Naive thymus-derived CD8-positive, alpha-beta T cell (primary cell): ENCODE measurements around the gene INPPL1. TPM values are rescaled to one million over a fixed set of nuclear protein-coding genes. Genes with fewer than 3 reads are reported as not detected.
"Not testable (repeated sequence)": the region's sequence is repeated elsewhere in the genome, so short reads cannot be mapped to it uniquely, and the experiment has no call there.

Experiments
- ATAC-seq, 2 donors: fragments of 150-1000 bp; cut with Tn5 transposase in 1 of 2; sonication (Bioruptor Pico), chemical (Tn5 transposase) in 1 of 2; 1 replicate in 1 of 2; 2 replicates in 1 of 2; pipeline ENCODE4 v1.10.0; 2021; ENCODE audit warnings: mild to moderate bottlenecking in 2 of 2, moderate library complexity in 2 of 2
- POLR2A ChIA-PET: fragments of 350-600 bp; sonication (Branson Sonifier 250); formaldehyde crosslinking; loops from one replicate; lab custom pipeline; 2021; ENCODE audit warnings: antibody characterized with exemption; lab: Charles Lee
- DNase-seq, 10 donors: peaks; one replicate each; pipeline versions ENCODE4 v3.0.0 to v3.0.0-alpha.2; 2020 to 2022
- H3K27ac Mint-ChIP-seq, 10 donors: one replicate each; pipeline ENCODE4 v1.8.0; 2020 to 2022; ENCODE audit warnings: mild to moderate bottlenecking in 10 of 10, mixed read lengths in 10 of 10, moderate library complexity in 4 of 10, inconsistent platforms in 1 of 10
- H3K27me3 Mint-ChIP-seq, 5 donors: one replicate each; pipeline ENCODE4 v1.8.0; 2021 to 2022; ENCODE audit warnings: mixed read lengths in 5 of 5
- H3K36me3 Mint-ChIP-seq, 3 donors: one replicate each; pipeline ENCODE4 v1.8.0; 2020 to 2022; ENCODE audit warnings: mixed read lengths in 3 of 3, mild to moderate bottlenecking in 2 of 3, inconsistent platforms in 1 of 3
- H3K4me1 Mint-ChIP-seq, 4 donors: one replicate each; pipeline ENCODE4 v1.8.0; 2021 to 2022; ENCODE audit warnings: mixed read lengths in 4 of 4
- H3K4me3 Mint-ChIP-seq, 10 donors: one replicate each; pipeline ENCODE4 v1.8.0; 2020 to 2022; ENCODE audit warnings: mild to moderate bottlenecking in 10 of 10, mixed read lengths in 10 of 10, moderate library complexity in 6 of 10, inconsistent platforms in 1 of 10
- H3K9me3 Mint-ChIP-seq, 9 donors: one replicate each; pipeline ENCODE4 v1.8.0; 2020 to 2022; ENCODE audit warnings: mixed read lengths in 9 of 9, mild to moderate bottlenecking in 3 of 9, inconsistent platforms in 1 of 9, moderate library complexity in 1 of 9
- polyA plus RNA-seq, 3 donors: library from polyadenylated mRNA; unstranded; fragments of 300-500 nt; fragmentation: Illumina TruSeq; gene quantifications; one replicate each; pipeline ENCODE4 v1.2.3, GENCODE V29; 2021
- total RNA-seq, 8 experiments: library from RNA in 2 of 8; stranded (reverse) in 2 of 8; gene quantifications; one replicate each; pipeline ENCODE4 v1.2.3 and lab custom pipeline; 2021 to 2026

INPPL1 gene
- total and polyA plus RNA-seq, 5 experiments from 2014 or later = 6.0 to 162 (median 8.6) TPM

- POLR2A ChIA-PET = no interaction called here
- Mint-ChIP-seq H3K36me3 (no peaks in the 10 kb centered on the region), H3K4me1 (no peaks in the 10 kb centered on the region), H3K9me3 (no peaks in the 10 kb centered on the region), H3K4me3 (no peak overlapping the region), H3K27me3 (peaks cover 0 to under 1% (median 0%) of the 10 kb centered on the region in 5 donors), H3K27ac (no peak overlapping the region)
- no peak for ATAC-seq
- no peak for DNase-seq
Measured at GRCh38 chr11:72195518-72196270, 28.9 kb upstream of the INPPL1 start.

- H3K27me3 Mint-ChIP-seq, H3K4me1 Mint-ChIP-seq, H3K4me3 Mint-ChIP-seq, DNase-seq, ATAC-seq, H3K27ac Mint-ChIP-seq, H3K9me3 Mint-ChIP-seq, POLR2A ChIA-PET, H3K36me3 Mint-ChIP-seq: not testable (repeated sequence)
Measured at GRCh38 chr11:72201445-72201844, 23.1 kb upstream of the INPPL1 start.

- DNase-seq = no peak
- Mint-ChIP-seq H3K36me3 (no peaks in the 10 kb centered on the region), H3K27me3 (no peaks in the 10 kb centered on the region), H3K4me1 (no peaks in the 10 kb centered on the region), H3K27ac (no peak overlapping the region), H3K9me3 (no peaks in the 10 kb centered on the region), H3K4me3 (no peak overlapping the region)
- POLR2A ChIA-PET = no interaction called here
- no peak for ATAC-seq
Measured at GRCh38 chr11:72202571-72202970, 22.0 kb upstream of the INPPL1 start.

- ATAC-seq (no peak), DNase-seq (no peak)
- Mint-ChIP-seq H3K4me3 (no peak overlapping the region), H3K9me3 (peaks cover 0 to 1% (median 0%) of the 10 kb centered on the region in 9 donors), H3K27ac (no peak overlapping the region), H3K36me3 (no peaks in the 10 kb centered on the region), H3K27me3 (no peaks in the 10 kb centered on the region), H3K4me1 (no peaks in the 10 kb centered on the region)
- POLR2A ChIA-PET = no interaction called here
Measured at GRCh38 chr11:72203163-72203562, 21.4 kb upstream of the INPPL1 start.

- Mint-ChIP-seq H3K4me1 (no peaks in the 10 kb centered on the region), H3K36me3 (peaks cover 3 to 15% (median 15%) of the 10 kb centered on the region in 3 donors)
Measured at GRCh38 chr11:72204886-72205285, 19.7 kb upstream of the INPPL1 start.

GRCh38 chr11:72206794-72207193 lies 17.8 kb upstream of the INPPL1 start:
- peaks cover 6 to 29% (median 18%) of the 10 kb centered on the region in 9 donors for H3K9me3 Mint-ChIP-seq
- H3K27ac Mint-ChIP-seq, ATAC-seq, H3K4me1 Mint-ChIP-seq, POLR2A ChIA-PET, H3K4me3 Mint-ChIP-seq, DNase-seq: not testable (repeated sequence)
- H3K36me3 Mint-ChIP-seq = peaks cover 3 to 25% (median 16%) of the 10 kb centered on the region in 3 donors
- peaks cover 4 to 14% (median 12%) of the 10 kb centered on the region in 5 donors for H3K27me3 Mint-ChIP-seq

More at GRCh38 chr11:72204886-72205285, 19.7 kb upstream of the INPPL1 start:
- no peak overlapping the region for H3K27ac Mint-ChIP-seq
- no peak for DNase-seq
- POLR2A ChIA-PET = no interaction called here
- no peak for ATAC-seq
- peaks cover under 1 to 12% (median 9%) of the 10 kb centered on the region in 5 donors for H3K27me3 Mint-ChIP-seq
- no peak overlapping the region for H3K4me3 Mint-ChIP-seq
- H3K9me3 Mint-ChIP-seq = peaks cover 4 to 17% (median 13%) of the 10 kb centered on the region in 9 donors

GRCh38 chr11:72208281-72208680 lies 16.3 kb upstream of the INPPL1 start:
- ATAC-seq = no peak
- H3K4me1 Mint-ChIP-seq = no peaks in the 10 kb centered on the region
- POLR2A ChIA-PET = interaction anchor here (1.2 kb wide), 1 partner anchor 14 kb away, joined by 3 read pairs; no protein-coding TSS in a partner anchor
- no peak for DNase-seq
- no peak overlapping the region for H3K4me3 Mint-ChIP-seq
- no peak overlapping the region for H3K27ac Mint-ChIP-seq
- H3K36me3 Mint-ChIP-seq = peaks cover 3 to 25% (median 16%) of the 10 kb centered on the region in 3 donors
- H3K27me3 Mint-ChIP-seq = peaks cover 6 to 20% (median 13%) of the 10 kb centered on the region in 5 donors
- H3K9me3 Mint-ChIP-seq = peaks cover 6 to 29% (median 18%) of the 10 kb centered on the region in 9 donors

- DNase-seq (no peak), ATAC-seq (no peak)
- Mint-ChIP-seq H3K4me3 (no peak overlapping the region), H3K4me1 (no peaks in the 10 kb centered on the region), H3K9me3 (peaks cover 6 to 29% (median 18%) of the 10 kb centered on the region in 9 donors), H3K36me3 (peaks cover 3 to 25% (median 16%) of the 10 kb centered on the region in 3 donors), H3K27me3 (peaks cover 6 to 20% (median 13%) of the 10 kb centered on the region in 5 donors), H3K27ac (no peak overlapping the region)
- POLR2A ChIA-PET = interaction anchor here (0.7 to 1.2 kb wide), 2 partner anchors 9 to 13 kb away, joined by 3 read pairs; no protein-coding TSS in a partner anchor
Measured at GRCh38 chr11:72209101-72209500, 15.5 kb upstream of the INPPL1 start.

- no peaks in the 10 kb centered on the region for H3K36me3 Mint-ChIP-seq
- POLR2A ChIA-PET = no interaction called here
- no peak for ATAC-seq
- H3K27me3 Mint-ChIP-seq = peaks cover 9 to 27% (median 21%) of the 10 kb centered on the region in 5 donors
- H3K27ac Mint-ChIP-seq = peak within 1 kb of the TSS in 2 of 10 donors; percentile 7 to 40
- peaks cover 0 to 27% (median under 1%) of the 10 kb centered on the region in 4 donors for H3K4me1 Mint-ChIP-seq
- no peaks in the 10 kb centered on the region for H3K9me3 Mint-ChIP-seq
- DNase-seq = peak in 1 of 10 donors; percentile 11
- H3K4me3 Mint-ChIP-seq = no peak within 1 kb of the TSS
Measured at GRCh38 chr11:72216638-72217037, 7.9 kb upstream of the INPPL1 start, which contains the start of gene FOLR2. TSS of gene FOLR2 (plus strand) at chr11:72216794. CDS start at chr11:72218585, 1,791 bp downstream.

- peak overlapping the region in 1 of 10 donors; percentile 56 for H3K27ac Mint-ChIP-seq
- H3K9me3 Mint-ChIP-seq = no peaks in the 10 kb centered on the region
- peaks cover 9 to 27% (median 21%) of the 10 kb centered on the region in 5 donors for H3K27me3 Mint-ChIP-seq
- POLR2A ChIA-PET = interaction anchor here (0.6 kb wide), 2 partner anchors 8 to 218 kb away, joined by 3 to 4 read pairs; no protein-coding TSS in a partner anchor
- no peak for ATAC-seq
- DNase-seq = no peak
- H3K4me3 Mint-ChIP-seq = no peak overlapping the region
- no peaks in the 10 kb centered on the region for H3K36me3 Mint-ChIP-seq
- peaks cover 7 to 39% (median 9%) of the 10 kb centered on the region in 4 donors for H3K4me1 Mint-ChIP-seq
Measured at GRCh38 chr11:72217841-72218240, 6.7 kb upstream of the INPPL1 start.

- peak overlapping the region in 2 of 10 donors; percentile 52 to 66 for H3K27ac Mint-ChIP-seq
- ATAC-seq (no peak), DNase-seq (peak in 1 of 10 donors; percentile 12)
- H3K27me3 Mint-ChIP-seq = peaks cover 8 to 27% (median 21%) of the 10 kb centered on the region in 5 donors
- POLR2A ChIA-PET = interaction anchor here (0.6 kb wide), 1 partner anchor 9 kb away, joined by 3 read pairs; no protein-coding TSS in a partner anchor
- H3K9me3 Mint-ChIP-seq = no peaks in the 10 kb centered on the region
- H3K4me3 Mint-ChIP-seq = no peak overlapping the region
- peaks cover 7 to 41% (median 10%) of the 10 kb centered on the region in 4 donors for H3K4me1 Mint-ChIP-seq
- no peaks in the 10 kb centered on the region for H3K36me3 Mint-ChIP-seq
Measured at GRCh38 chr11:72218251-72218745, 6.3 kb upstream of the INPPL1 start.

- Mint-ChIP-seq H3K27ac (peak overlapping the region in 4 of 10 donors; percentile 17 to 85 (median 56)), H3K27me3 (peaks cover 5 to 27% (median 20%) of the 10 kb centered on the region in 5 donors), H3K9me3 (no peaks in the 10 kb centered on the region), H3K4me3 (no peak overlapping the region), H3K4me1 (peaks cover 14 to 48% (median 22%) of the 10 kb centered on the region in 4 donors), H3K36me3 (no peaks in the 10 kb centered on the region)
- no peak for ATAC-seq
- DNase-seq = peak in 1 of 10 donors; percentile 11
- POLR2A ChIA-PET = no interaction called here
Measured at GRCh38 chr11:72220696-72221363, 3.7 kb upstream of the INPPL1 start.
